PC-3 (cell line): Measurements from ENCODE around the gene CEP68. TPM values are rescaled to one million over a fixed set of nuclear protein-coding genes. Genes with fewer than 3 reads are reported as not detected.

Source experiments
- ATAC-seq: fragments of 200-7000 bp; cut with Tn5 transposase; 2 replicates; pipeline ENCODE4 v1.9.1; 2020; ENCODE audit warnings: mild to moderate bottlenecking, moderate library complexity
- BruUV-seq: library from RNA; stranded (reverse); fragments of 400-500 nt; replicated peaks from 2 replicates; lab custom pipeline; 2021; lab: Mats Ljungman, UMichigan
- CTCF ChIA-PET: fragments of 300-600 bp; sonication (Branson Sonifier 250); formaldehyde crosslinking; loops from one replicate; lab custom pipeline; 2022; ENCODE audit warnings: antibody characterized with exemption; lab: Charles Lee
- POLR2A ChIA-PET: fragments of 300-600 bp; sonication (Branson Sonifier 250); formaldehyde crosslinking; loops from one replicate; lab custom pipeline; 2022; ENCODE audit warnings: antibody characterized with exemption; ENCODE audit not compliant: unreplicated experiment; lab: Charles Lee
- DNase-seq: peaks from one replicate; pipeline ENCODE4 v3.0.0-alpha.2; 2015
- H2AFZ ChIP-seq: fragments of 300-600 bp; sonication (generic); 2 replicates; pipeline ENCODE4 v1.6.0; 2016; ENCODE audit warnings: antibody characterized with exemption, low read length
- H3F3A ChIP-seq: fragments of 300-600 bp; sonication (generic); one replicate; pipeline ENCODE4 v1.6.0; 2017; ENCODE audit warnings: antibody characterized with exemption, low read length, control low read depth, mild to moderate bottlenecking; ENCODE audit not compliant: unreplicated experiment
- H3K27ac ChIP-seq: fragments of 300-600 bp; sonication (generic); 2 replicates; pipeline ENCODE4 v1.5.1; 2016; ENCODE audit warnings: mild to moderate bottlenecking, low read length
- H3K27me3 ChIP-seq: fragments of 300-600 bp; sonication (generic); 2 replicates; pipeline ENCODE4 v1.6.1; 2016; ENCODE audit warnings: low read length, mixed read lengths
- H3K36me3 ChIP-seq: fragments of 300-600 bp; sonication (generic); 2 replicates; pipeline ENCODE4 v1.6.1; 2016; ENCODE audit warnings: low read depth, mixed run types, low read length, mixed read lengths
- H3K4me1 ChIP-seq: fragments of 300-600 bp; sonication (generic); 2 replicates; pipeline ENCODE4 v1.5.1; 2016; ENCODE audit warnings: low read length; ENCODE audit not compliant: insufficient read depth
- H3K4me2 ChIP-seq: fragments of 300-600 bp; sonication (generic); 2 replicates; pipeline ENCODE4 v1.6.0; 2016; ENCODE audit warnings: low read length
- H3K4me3 ChIP-seq: fragments of 300-600 bp; sonication (generic); 2 replicates; pipeline ENCODE4 v1.5.1; 2016; ENCODE audit warnings: mild to moderate bottlenecking, low read length, mixed read lengths
- H3K79me2 ChIP-seq: fragments of 300-600 bp; sonication (generic); 2 replicates; pipeline ENCODE4 v1.6.1; 2017; ENCODE audit warnings: low read length, mixed read lengths
- H3K9ac ChIP-seq: fragments of 300-600 bp; sonication (generic); 2 replicates; pipeline ENCODE4 v1.6.0; 2016; ENCODE audit warnings: mild to moderate bottlenecking, low read length
- H3K9me2 ChIP-seq: fragments of 300-600 bp; sonication (generic); replicated peaks from 2 replicates; pipeline ENCODE4 v1.6.1; 2016; ENCODE audit warnings: mixed run types, low read length, mixed read lengths
- H3K9me3 ChIP-seq: fragments of 300-600 bp; sonication (generic); 2 replicates; pipeline ENCODE4 v1.6.1; 2016; ENCODE audit warnings: low read length, mixed read lengths
- H4K20me1 ChIP-seq: fragments of 300-600 bp; sonication (generic); 2 replicates; pipeline ENCODE4 v1.6.1; 2016; ENCODE audit warnings: low read length, mixed read lengths
- EZH2 ChIP-seq: fragments of 300-600 bp; sonication (generic); IDR thresholded peaks from one replicate; pipeline ENCODE4 v1.6.1; 2017; ENCODE audit warnings: antibody characterized with exemption, mild to moderate bottlenecking, low read length; ENCODE audit not compliant: unreplicated experiment
- EZH2phosphoT487 ChIP-seq: fragments of 300-600 bp; sonication (generic); IDR thresholded peaks from 2 replicates; pipeline ENCODE4 v1.6.1; 2018; ENCODE audit warnings: mild to moderate bottlenecking, antibody characterized with exemption, low read length, borderline replicate concordance
- intact Hi-C: fragments of 100-400 bp; cut with micrococcal nuclease; formaldehyde crosslinking; loops from 2 replicates; pipeline ENCODE4 v1.9.0; 2023
- total RNA-seq: library from RNA; depleted of rRNA; stranded (reverse); fragments of >200 nt; gene quantifications from 2 replicates; pipeline ENCODE4 v1.2.3, GENCODE V29; 2014
- TF ChIP-seq, protein P1 (sequence below): fragments of 300-600 bp; sonication (generic); conservative IDR thresholded peaks from 2 replicates; pipeline ENCODE4 v1.5.1; 2017; ENCODE audit warnings: antibody characterized with exemption, low read depth, mild to moderate bottlenecking, low read length

CEP68 gene
- total RNA-seq, 1 experiment from 2014 or later: 3.4 TPM

DNA sequence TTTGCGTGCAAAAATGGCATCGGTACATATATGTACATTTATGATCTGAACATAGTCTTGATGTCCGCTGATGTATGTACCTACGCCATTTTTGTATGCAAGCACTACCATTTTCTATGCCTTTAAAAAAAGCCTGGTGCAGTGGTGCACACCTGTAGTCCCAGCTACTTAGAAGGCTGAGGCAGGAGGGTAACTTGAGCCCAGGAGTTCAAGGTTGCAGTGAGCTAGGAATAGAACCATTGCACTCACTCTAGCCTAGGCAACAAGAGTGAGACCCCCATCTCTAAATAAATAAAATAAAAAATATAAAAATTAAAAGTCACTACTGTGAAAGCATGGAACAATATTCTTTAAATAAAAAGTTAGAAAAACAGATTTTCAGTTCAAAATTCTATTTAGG is 57.0 kb downstream of the CEP68 start:
- H3K36me3 ChIP-seq: no peaks in the 10 kb centered on the region
- ChIA-PET CTCF (interaction anchor here (0.5 kb wide), 1 partner anchor 79 kb away, joined by 3 read pairs; no protein-coding TSS in a partner anchor), POLR2A (interaction anchor here (0.6 kb wide), 1 partner anchor 55 kb away, joined by 4 read pairs; no protein-coding TSS in a partner anchor)
- H3K9me2 ChIP-seq: no peaks in the 10 kb centered on the region
- no peaks in the 10 kb centered on the region for H3K4me1 ChIP-seq
- ATAC-seq (no peak), DNase-seq (no peak)
- intact Hi-C loops: no loop called here
- H3F3A ChIP-seq: no peaks in the 10 kb centered on the region
- H3K27ac ChIP-seq: no peak overlapping the region
- H3K79me2 ChIP-seq: peaks cover 100% of the 10 kb centered on the region
- no peaks in the 10 kb centered on the region for H3K9me3 ChIP-seq
- no peak overlapping the region for H3K9ac ChIP-seq
- TF ChIP-seq EZH2 (no peak), EZH2phosphoT487 (no peak)
- TF ChIP-seq, protein P1, sequence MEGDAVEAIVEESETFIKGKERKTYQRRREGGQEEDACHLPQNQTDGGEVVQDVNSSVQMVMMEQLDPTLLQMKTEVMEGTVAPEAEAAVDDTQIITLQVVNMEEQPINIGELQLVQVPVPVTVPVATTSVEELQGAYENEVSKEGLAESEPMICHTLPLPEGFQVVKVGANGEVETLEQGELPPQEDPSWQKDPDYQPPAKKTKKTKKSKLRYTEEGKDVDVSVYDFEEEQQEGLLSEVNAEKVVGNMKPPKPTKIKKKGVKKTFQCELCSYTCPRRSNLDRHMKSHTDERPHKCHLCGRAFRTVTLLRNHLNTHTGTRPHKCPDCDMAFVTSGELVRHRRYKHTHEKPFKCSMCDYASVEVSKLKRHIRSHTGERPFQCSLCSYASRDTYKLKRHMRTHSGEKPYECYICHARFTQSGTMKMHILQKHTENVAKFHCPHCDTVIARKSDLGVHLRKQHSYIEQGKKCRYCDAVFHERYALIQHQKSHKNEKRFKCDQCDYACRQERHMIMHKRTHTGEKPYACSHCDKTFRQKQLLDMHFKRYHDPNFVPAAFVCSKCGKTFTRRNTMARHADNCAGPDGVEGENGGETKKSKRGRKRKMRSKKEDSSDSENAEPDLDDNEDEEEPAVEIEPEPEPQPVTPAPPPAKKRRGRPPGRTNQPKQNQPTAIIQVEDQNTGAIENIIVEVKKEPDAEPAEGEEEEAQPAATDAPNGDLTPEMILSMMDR: no peak
- H3K4me3 ChIP-seq: no peak overlapping the region
- peaks cover 77% of the 10 kb centered on the region for H4K20me1 ChIP-seq
- no TSS peak for BruUV-seq
- no peaks in the 10 kb centered on the region for H3K27me3 ChIP-seq
- H2AFZ ChIP-seq: no peak overlapping the region
- no peak overlapping the region for H3K4me2 ChIP-seq

DNA sequence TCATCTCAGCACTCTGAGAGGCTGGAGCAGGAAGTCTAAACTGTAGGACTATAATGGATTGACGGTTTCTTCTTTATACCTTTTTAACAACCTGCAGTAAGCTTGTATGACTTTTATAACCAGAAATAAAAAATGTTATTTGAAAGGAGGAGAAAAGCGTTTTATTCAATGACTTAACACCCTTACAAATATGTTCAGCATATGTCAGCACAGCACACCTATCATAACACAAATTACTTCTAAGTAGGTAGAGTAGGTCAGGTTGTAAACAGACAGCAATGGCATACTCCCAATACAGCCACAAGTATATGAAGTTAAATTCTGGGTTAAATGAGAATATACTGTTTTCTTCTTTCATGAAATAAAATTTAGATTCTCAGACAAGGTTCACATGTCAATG is 57.6 kb downstream of the CEP68 start:
- H4K20me1 ChIP-seq: peaks cover 78% of the 10 kb centered on the region
- H3K4me3 ChIP-seq: no peak overlapping the region
- ATAC-seq (no peak), DNase-seq (no peak)
- H3K79me2 ChIP-seq: peaks cover 100% of the 10 kb centered on the region
- no peaks in the 10 kb centered on the region for H3K27me3 ChIP-seq
- H3K9me2 ChIP-seq: no peaks in the 10 kb centered on the region
- no TSS peak for BruUV-seq
- H3K9ac ChIP-seq: no peak overlapping the region
- no peaks in the 10 kb centered on the region for H3F3A ChIP-seq
- CTCF ChIA-PET: interaction anchor here (0.5 kb wide), 1 partner anchor 78 kb away, joined by 3 read pairs; no protein-coding TSS in a partner anchor
- no peaks in the 10 kb centered on the region for H3K9me3 ChIP-seq
- no peaks in the 10 kb centered on the region for H3K36me3 ChIP-seq
- intact Hi-C loops: no loop called here
- POLR2A ChIA-PET: no interaction called here
- no peak overlapping the region for H2AFZ ChIP-seq
- H3K4me2 ChIP-seq: no peak overlapping the region
- TF ChIP-seq EZH2phosphoT487 (no peak), EZH2 (no peak)
- TF ChIP-seq, protein P1: no peak
- no peaks in the 10 kb centered on the region for H3K4me1 ChIP-seq
- no peak overlapping the region for H3K27ac ChIP-seq

DNA sequence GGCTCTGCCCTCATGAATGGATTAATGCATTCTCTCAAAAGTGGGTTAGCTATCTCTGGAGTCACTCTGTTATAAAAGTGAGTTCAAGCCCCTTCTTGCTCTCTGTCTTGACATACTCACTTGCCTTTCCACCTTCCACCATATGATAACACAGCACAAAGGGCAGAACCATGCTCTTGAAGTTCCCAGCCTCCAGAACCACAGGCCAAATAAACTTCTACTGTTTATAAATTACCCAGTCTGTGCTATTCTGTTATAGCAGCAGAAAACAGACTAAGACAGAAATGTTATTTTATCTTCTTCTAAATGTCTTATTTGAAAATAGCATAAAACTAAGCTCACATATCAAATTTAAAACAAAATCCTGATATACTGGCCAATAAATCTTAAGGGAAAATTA is 58.7 kb downstream of the CEP68 start:
- BruUV-seq: no TSS peak
- H3K9me2 ChIP-seq: no peaks in the 10 kb centered on the region
- no peaks in the 10 kb centered on the region for H3K9me3 ChIP-seq
- no peaks in the 10 kb centered on the region for H3K27me3 ChIP-seq
- H3K4me1 ChIP-seq: no peaks in the 10 kb centered on the region
- ChIA-PET POLR2A (no interaction called here), CTCF (no interaction called here)
- no peak overlapping the region for H3K4me2 ChIP-seq
- peaks cover 77% of the 10 kb centered on the region for H4K20me1 ChIP-seq
- H3K9ac ChIP-seq: no peak overlapping the region
- H3K27ac ChIP-seq: no peak overlapping the region
- H3F3A ChIP-seq: no peaks in the 10 kb centered on the region
- H3K36me3 ChIP-seq: no peaks in the 10 kb centered on the region
- intact Hi-C loops: no loop called here
- no peak overlapping the region for H3K4me3 ChIP-seq
- DNase-seq: no peak
- H3K79me2 ChIP-seq: peaks cover 100% of the 10 kb centered on the region
- TF ChIP-seq, protein P1: no peak
- TF ChIP-seq EZH2 (no peak), EZH2phosphoT487 (no peak)
- ATAC-seq: no peak
- H2AFZ ChIP-seq: no peak overlapping the region
